Naive thymus-derived CD4-positive, alpha-beta T cell (primary cell): ENCODE data around the gene SERPINA10. TPM values are rescaled to one million over a fixed set of nuclear protein-coding genes. Genes with fewer than 3 reads are reported as not detected.
"Not testable (repeated sequence)": the region's sequence is repeated elsewhere in the genome, so short reads cannot be mapped to it uniquely, and the experiment has no call there.

Experiments used
- ATAC-seq: fragments of 150-1000 bp; cut with Tn5 transposase; 2 replicates; pipeline ENCODE4 v1.10.0; 2021; ENCODE audit warnings: mild to moderate bottlenecking, moderate library complexity
- CTCF ChIA-PET: fragments of 350-600 bp; sonication (Branson Sonifier 250); formaldehyde crosslinking; loops from one replicate; lab custom pipeline; 2021; ENCODE audit warnings: antibody characterized with exemption; lab: Charles Lee
- POLR2A ChIA-PET: fragments of 350-600 bp; sonication (Branson Sonifier 250); formaldehyde crosslinking; loops from one replicate; lab custom pipeline; 2021; ENCODE audit warnings: antibody characterized with exemption, inconsistent platforms; lab: Charles Lee
- DNase-seq, 9 donors: peaks; one replicate each; pipeline versions ENCODE4 v3.0.0 to v3.0.0-alpha.2; 2020 to 2022; ENCODE audit warnings: mixed read lengths in 1 of 9
- H3K27ac ChIP-seq: one replicate; pipeline ENCODE4 v1.7.0; 2013; ENCODE audit warnings: mild to moderate bottlenecking, low read depth, low read length, moderate library complexity
- H3K27me3 ChIP-seq, 2 donors: one replicate each; pipeline ENCODE4 v1.7.0; 2013; ENCODE audit warnings: low read length in 2 of 2, mild to moderate bottlenecking in 2 of 2, moderate library complexity in 2 of 2; ENCODE audit not compliant: control insufficient read depth in 2 of 2, insufficient read depth in 2 of 2
- H3K36me3 ChIP-seq, 3 experiments: 1 replicate in 2 of 3; 2 replicates in 1 of 3; pipeline ENCODE4 v1.7.0; 2013; ENCODE audit warnings: low read length in 3 of 3, mild to moderate bottlenecking in 3 of 3, moderate library complexity in 1 of 3; ENCODE audit not compliant: insufficient read depth in 3 of 3, control insufficient read depth in 2 of 3
- H3K4me1 ChIP-seq, 2 donors: one replicate each; pipeline ENCODE4 v1.7.0; 2013; ENCODE audit warnings: low read length in 2 of 2, mild to moderate bottlenecking in 2 of 2, moderate library complexity in 1 of 2; ENCODE audit not compliant: control insufficient read depth in 2 of 2, insufficient read depth in 2 of 2
- H3K4me3 ChIP-seq: 2 replicates; pipeline ENCODE4 v1.7.0; 2013; ENCODE audit warnings: mild to moderate bottlenecking, low read length
- H3K9me3 ChIP-seq, 3 experiments: 1 replicate in 2 of 3; 2 replicates in 1 of 3; pipeline ENCODE4 v1.7.0; 2013; ENCODE audit warnings: low read length in 3 of 3; ENCODE audit not compliant: control insufficient read depth in 2 of 3
- H3K27ac Mint-ChIP-seq, 9 donors: one replicate each; pipeline ENCODE4 v1.8.0; 2020 to 2022; ENCODE audit warnings: mixed read lengths in 9 of 9, mild to moderate bottlenecking in 8 of 9, moderate library complexity in 5 of 9, inconsistent platforms in 2 of 9
- H3K27me3 Mint-ChIP-seq, 5 donors: one replicate each; pipeline ENCODE4 v1.8.0; 2021 to 2022; ENCODE audit warnings: mixed read lengths in 5 of 5, mild to moderate bottlenecking in 1 of 5
- H3K36me3 Mint-ChIP-seq, 5 donors: one replicate each; pipeline ENCODE4 v1.8.0; 2020 to 2022; ENCODE audit warnings: mixed read lengths in 5 of 5, mild to moderate bottlenecking in 3 of 5, inconsistent platforms in 1 of 5
- H3K4me1 Mint-ChIP-seq, 7 donors: one replicate each; pipeline ENCODE4 v1.8.0; 2020 to 2022; ENCODE audit warnings: mixed read lengths in 7 of 7, mild to moderate bottlenecking in 3 of 7, inconsistent platforms in 1 of 7
- H3K4me3 Mint-ChIP-seq, 10 donors: one replicate each; pipeline ENCODE4 v1.8.0; 2020 to 2022; ENCODE audit warnings: mild to moderate bottlenecking in 10 of 10, mixed read lengths in 10 of 10, moderate library complexity in 6 of 10, inconsistent platforms in 2 of 10
- H3K9me3 Mint-ChIP-seq, 11 donors: one replicate each; pipeline ENCODE4 v1.8.0; 2020 to 2022; ENCODE audit warnings: mixed read lengths in 11 of 11, mild to moderate bottlenecking in 4 of 11, inconsistent platforms in 1 of 11, moderate library complexity in 1 of 11
- intact Hi-C, 2 donors: fragments of 100-400 bp; cut with micrococcal nuclease; formaldehyde crosslinking; loops; one replicate each; pipeline ENCODE4 v1.15.1; 2023
- polyA plus RNA-seq, 2 donors: library from polyadenylated mRNA; unstranded; fragments of 300-500 nt; fragmentation: Illumina TruSeq; gene quantifications; one replicate each; pipeline ENCODE4 v1.2.3, GENCODE V29; 2021
- total RNA-seq, 6 experiments: library from RNA in 5 of 6; stranded (reverse) in 5 of 6; gene quantifications; 1 replicate in 5 of 6; 2 replicates in 1 of 6; pipeline ENCODE4 v1.2.3 and lab custom pipeline; 2021 to 2026

Gene SERPINA10
- total and polyA plus RNA-seq, 7 experiments from 2014 or later = not detected

DNA sequence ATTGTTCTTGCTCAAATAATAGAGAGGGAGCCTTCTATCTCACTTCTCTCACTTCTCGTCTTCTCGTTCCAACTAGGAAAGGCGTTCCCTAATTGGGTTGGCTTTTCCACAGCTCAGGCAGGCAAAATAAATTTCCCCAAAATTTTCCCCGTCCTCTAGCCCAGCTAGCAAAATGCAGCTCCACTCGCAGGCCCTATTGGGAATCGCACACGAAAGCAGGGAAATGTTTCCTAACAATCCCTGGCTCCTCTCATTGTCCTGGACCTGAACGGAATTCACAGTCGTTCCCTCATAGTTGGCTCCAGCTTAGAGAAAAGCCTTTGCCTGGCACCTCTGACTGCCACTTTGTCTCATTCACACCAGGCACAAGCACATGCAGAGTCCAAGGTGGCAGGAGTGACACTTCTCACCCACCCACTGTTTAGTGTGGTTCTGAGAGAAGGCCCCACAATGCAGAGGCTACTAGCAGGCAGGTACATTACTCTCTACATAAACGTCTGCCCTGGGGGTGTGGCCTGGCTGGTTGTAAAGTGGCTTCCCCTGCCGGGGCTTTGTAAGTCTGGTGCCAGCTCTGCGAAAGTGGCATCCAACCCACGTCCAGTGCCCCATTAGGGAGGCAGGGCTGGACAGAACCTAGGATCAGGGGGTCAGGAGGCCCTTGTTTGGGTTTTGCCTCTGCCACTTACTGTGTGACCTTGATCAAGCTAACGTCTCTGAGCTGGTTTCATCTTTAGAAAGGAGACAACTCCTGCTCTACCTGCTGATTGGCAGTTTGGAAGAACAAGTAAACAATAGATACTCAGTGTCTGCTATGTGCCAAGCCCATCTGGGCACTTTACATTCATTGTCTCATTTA is 4.2 kb downstream of the SERPINA10 start:
- no peaks in the 10 kb centered on the region for H3K4me1 ChIP-seq
- intact Hi-C loops = no loop called here
- H3K27ac ChIP-seq = no peak overlapping the region
- ATAC-seq = no peak
- DNase-seq = no peak
- H3K9me3 ChIP-seq = no peaks in the 10 kb centered on the region
- H3K27me3 Mint-ChIP-seq = peaks cover 0 to 7% (median 6%) of the 10 kb centered on the region in 5 donors
- peaks cover 0 to 6% (median 0%) of the 10 kb centered on the region in 7 donors for H3K4me1 Mint-ChIP-seq
- no peak overlapping the region for H3K4me3 ChIP-seq
- CTCF ChIA-PET = interaction anchor here (0.6 kb wide), 1 partner anchor 11 kb away, joined by 3 read pairs; no protein-coding TSS in a partner anchor
- peaks cover 0 to 4% (median 0%) of the 10 kb centered on the region in 11 donors for H3K9me3 Mint-ChIP-seq
- no peaks in the 10 kb centered on the region for H3K36me3 ChIP-seq
- H3K36me3 Mint-ChIP-seq = no peaks in the 10 kb centered on the region
- no peak overlapping the region for H3K4me3 Mint-ChIP-seq
- H3K27me3 ChIP-seq = no peaks in the 10 kb centered on the region
- H3K27ac Mint-ChIP-seq = no peak overlapping the region
- POLR2A ChIA-PET = no interaction called here

DNA sequence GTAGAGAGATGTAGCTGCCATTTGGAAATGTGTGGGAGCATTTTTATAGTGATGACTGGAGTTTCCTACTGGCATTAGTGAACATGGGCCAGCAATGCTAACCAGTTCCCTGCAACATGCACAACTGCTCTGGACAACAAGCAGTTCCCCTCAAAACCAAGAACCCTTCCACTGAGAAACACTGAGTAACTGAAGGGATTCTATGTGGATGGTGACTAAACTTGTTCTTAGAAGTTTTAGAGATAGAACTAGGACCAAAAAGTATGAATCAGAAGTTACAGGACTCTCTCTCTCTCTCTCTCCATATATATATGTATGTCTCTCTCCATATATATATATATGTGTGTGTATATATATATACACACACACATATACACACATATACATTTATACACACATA is 7.9 kb downstream of the SERPINA10 start:
- Histone ChIP-seq H3K9me3 (no peaks in the 10 kb centered on the region), H3K4me3 (no peak overlapping the region), H3K27me3 (no peaks in the 10 kb centered on the region), H3K4me1 (no peaks in the 10 kb centered on the region), H3K36me3 (no peaks in the 10 kb centered on the region), H3K27ac (no peak overlapping the region)
- Mint-ChIP-seq H3K27me3 (peaks cover 0 to 7% (median 0%) of the 10 kb centered on the region in 5 donors), H3K4me1 (peaks cover 0 to 6% (median 0%) of the 10 kb centered on the region in 7 donors), H3K27ac (no peak overlapping the region), H3K9me3 (peaks cover 0 to 4% (median 0%) of the 10 kb centered on the region in 11 donors), H3K36me3 (no peaks in the 10 kb centered on the region), H3K4me3 (no peak overlapping the region)
- CTCF ChIA-PET = no interaction called here
- DNase-seq (no peak), ATAC-seq (no peak)
- POLR2A ChIA-PET = no interaction called here
- intact Hi-C loops = no loop called here

DNA sequence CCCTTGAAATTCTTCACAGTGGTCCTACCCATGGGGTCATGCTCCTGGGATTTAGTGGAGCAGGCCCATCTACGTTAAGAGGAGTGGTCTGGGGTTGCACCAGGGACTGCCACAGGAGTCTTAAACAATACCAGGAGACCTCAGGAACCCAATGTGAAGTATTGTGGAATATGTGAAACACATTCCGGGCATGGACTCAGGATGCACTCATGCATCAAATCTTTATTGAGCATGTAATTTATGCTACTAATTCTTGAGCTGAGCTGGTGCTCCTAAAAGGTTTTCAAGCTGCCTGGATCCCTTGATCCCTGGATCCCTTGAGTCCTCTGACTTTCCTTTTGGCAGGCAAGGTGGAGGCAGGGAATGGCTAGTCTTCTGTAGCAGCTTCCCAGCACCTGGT is 8.8 kb downstream of the SERPINA10 start:
- H3K27ac Mint-ChIP-seq = no peak overlapping the region
- H3K4me1 Mint-ChIP-seq = peaks cover 0 to 6% (median 0%) of the 10 kb centered on the region in 7 donors
- Histone ChIP-seq H3K27ac (no peak overlapping the region), H3K4me3 (no peak overlapping the region), H3K4me1 (no peaks in the 10 kb centered on the region), H3K27me3 (no peaks in the 10 kb centered on the region), H3K9me3 (no peaks in the 10 kb centered on the region), H3K36me3 (no peaks in the 10 kb centered on the region)
- ATAC-seq (no peak), DNase-seq (no peak)
- H3K27me3 Mint-ChIP-seq = peaks cover 0 to 7% (median 0%) of the 10 kb centered on the region in 5 donors
- no peak overlapping the region for H3K4me3 Mint-ChIP-seq
- H3K36me3 Mint-ChIP-seq = no peaks in the 10 kb centered on the region
- ChIA-PET POLR2A (no interaction called here), CTCF (no interaction called here)
- peaks cover 0 to 4% (median 0%) of the 10 kb centered on the region in 11 donors for H3K9me3 Mint-ChIP-seq
- intact Hi-C loops = no loop called here

DNA sequence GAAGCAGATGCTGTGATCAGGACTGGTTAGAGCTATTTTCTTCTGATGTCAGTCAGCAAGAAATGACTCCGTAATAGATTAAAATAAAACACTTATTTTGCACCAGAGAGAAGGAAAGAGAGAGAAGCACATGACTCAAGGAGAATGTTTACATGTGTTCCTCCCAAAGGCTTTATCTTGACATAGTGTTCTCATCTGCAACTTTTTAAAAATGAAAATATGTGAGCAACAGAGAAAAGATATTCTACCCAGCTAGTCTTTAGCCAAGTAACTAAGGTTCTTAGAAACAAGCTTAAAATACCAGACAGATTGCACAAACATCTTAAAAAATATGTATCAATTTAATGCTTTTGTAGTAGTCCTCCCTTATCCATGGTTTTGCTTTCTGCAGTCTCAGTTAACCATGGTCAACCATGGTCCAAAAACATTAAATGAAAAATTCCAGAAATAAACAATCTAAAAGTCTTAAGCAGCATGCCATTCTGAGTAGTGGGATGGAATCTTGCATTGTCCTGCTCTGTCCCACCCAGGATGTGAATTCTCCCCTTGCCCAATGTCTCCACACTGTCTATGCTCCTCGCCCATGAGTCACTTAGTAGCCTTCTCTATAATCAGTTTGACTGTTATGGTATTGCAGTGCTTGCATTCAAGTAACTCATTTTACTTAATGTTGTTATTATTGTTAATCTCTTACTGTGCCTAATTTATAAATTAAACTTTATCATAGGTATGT is 9.9 kb downstream of the SERPINA10 start:
- Mint-ChIP-seq H3K9me3 (peaks cover 0 to 4% (median 0%) of the 10 kb centered on the region in 11 donors), H3K27me3 (peaks cover 0 to 7% (median 0%) of the 10 kb centered on the region in 5 donors), H3K27ac (no peak overlapping the region), H3K36me3 (no peaks in the 10 kb centered on the region), H3K4me3 (no peak overlapping the region), H3K4me1 (peaks cover 0 to 6% (median 0%) of the 10 kb centered on the region in 7 donors)
- H3K4me3 ChIP-seq = no peak overlapping the region
- H3K27ac ChIP-seq = no peak overlapping the region
- H3K4me1 ChIP-seq = no peaks in the 10 kb centered on the region
- H3K9me3 ChIP-seq = no peaks in the 10 kb centered on the region
- no peak for ATAC-seq
- ChIA-PET CTCF (no interaction called here), POLR2A (no interaction called here)
- DNase-seq = no peak
- no peaks in the 10 kb centered on the region for H3K27me3 ChIP-seq
- no peaks in the 10 kb centered on the region for H3K36me3 ChIP-seq
- intact Hi-C loops = no loop called here

DNA sequence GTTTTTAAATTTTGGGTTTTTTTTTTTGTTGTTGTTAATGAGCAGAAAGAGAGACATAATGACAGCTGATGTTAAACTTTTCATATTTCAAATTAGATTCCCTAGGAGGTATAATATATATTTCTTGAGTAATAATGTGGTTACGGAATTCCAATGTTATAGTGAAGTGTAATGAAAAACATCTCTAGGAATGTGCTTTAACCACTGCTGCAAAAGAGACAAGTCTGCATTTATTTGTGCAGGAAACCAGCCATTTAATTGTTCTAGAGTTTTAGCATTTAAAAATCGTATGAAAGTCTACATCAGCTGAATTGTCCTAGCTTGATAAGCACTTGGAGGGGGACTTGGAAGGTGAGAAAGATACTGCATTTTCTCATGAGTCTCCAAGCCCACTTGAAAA is 14.3 kb downstream of the SERPINA10 start:
- Histone ChIP-seq H3K4me3 (no peak overlapping the region), H3K27me3 (no peaks in the 10 kb centered on the region), H3K4me1 (no peaks in the 10 kb centered on the region), H3K27ac (no peak overlapping the region), H3K9me3 (no peaks in the 10 kb centered on the region), H3K36me3 (no peaks in the 10 kb centered on the region)
- POLR2A ChIA-PET = no interaction called here
- Mint-ChIP-seq H3K27me3 (peaks cover 0 to 4% (median 0%) of the 10 kb centered on the region in 5 donors), H3K4me3 (no peak overlapping the region), H3K27ac (no peak overlapping the region), H3K4me1 (no peaks in the 10 kb centered on the region), H3K9me3 (no peaks in the 10 kb centered on the region), H3K36me3 (no peaks in the 10 kb centered on the region)
- CTCF ChIA-PET = interaction anchor here (0.6 kb wide), 1 partner anchor 270 kb away, joined by 3 read pairs; no protein-coding TSS in a partner anchor
- DNase-seq = no peak
- intact Hi-C loops = no loop called here
- no peak for ATAC-seq

DNA sequence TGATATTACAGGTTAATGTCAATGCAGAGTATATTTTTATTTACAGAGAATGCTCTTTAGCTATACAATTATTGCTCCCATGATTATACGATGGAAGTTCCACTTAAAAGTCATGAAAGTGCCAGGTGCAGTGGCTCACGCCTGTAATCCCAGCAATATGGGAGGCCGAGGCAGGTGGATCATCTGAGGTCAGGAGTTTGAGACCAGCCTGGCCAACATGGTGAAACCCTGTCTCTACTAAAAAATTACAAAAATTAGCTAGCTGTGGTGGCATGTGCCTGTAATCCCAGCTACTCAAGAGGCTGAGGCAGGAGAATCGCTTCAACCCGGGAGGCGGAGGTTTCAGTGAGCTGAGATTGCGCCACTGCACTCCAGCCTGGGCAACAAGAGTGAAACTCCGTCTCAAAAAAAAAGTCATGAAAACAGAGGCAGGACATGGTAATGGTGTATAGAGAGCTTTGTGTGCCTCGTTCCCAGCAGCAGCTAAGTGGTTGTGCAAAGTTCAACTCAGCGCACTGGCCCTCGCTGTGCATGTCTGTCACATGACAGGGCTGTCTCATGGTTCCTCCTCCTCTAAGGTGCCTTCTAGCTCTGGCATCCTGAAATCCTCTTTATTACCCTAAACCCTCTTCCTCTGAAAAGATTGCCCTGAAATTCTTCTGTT is 16.0 kb downstream of the SERPINA10 start:
- DNase-seq, H3K4me3 Mint-ChIP-seq, H3K9me3 ChIP-seq, POLR2A ChIA-PET, H3K4me3 ChIP-seq, intact Hi-C loops, H3K27ac ChIP-seq, H3K36me3 Mint-ChIP-seq, H3K27me3 ChIP-seq, H3K4me1 Mint-ChIP-seq, H3K27me3 Mint-ChIP-seq, H3K4me1 ChIP-seq, ATAC-seq, H3K27ac Mint-ChIP-seq, H3K36me3 ChIP-seq, H3K9me3 Mint-ChIP-seq: not testable (repeated sequence)
- CTCF ChIA-PET = interaction anchor here (0.7 kb wide), 1 partner anchor 1051 kb away, joined by 3 read pairs; no protein-coding TSS in a partner anchor
